ENCODE results near the gene FCGR1A. TPM values are rescaled to one million over a fixed set of nuclear protein-coding genes. Genes with fewer than 3 reads are reported as not detected.
"Not testable (repeated sequence)": the region's sequence is repeated elsewhere in the genome, so short reads cannot be mapped to it uniquely, and the experiment has no call there.

The FCGR1A gene
- total and polyA plus RNA-seq, 2 donors (not counting 3 experiments of a cell fraction or from before 2014, with no cell fraction given): not detected

GRCh38 chr1:149781413-149781984 is 995 bp upstream of the FCGR1A start:
- not testable (repeated sequence) for BruUV-seq (replicated peaks); FAIRE-seq

GRCh38 chr1:149783289-149783688 is 795 bp downstream of the FCGR1A start:
- POLR2A ChIA-PET; CTCF ChIA-PET; H2AFZ ChIP-seq (ENCODE audit: low read depth, low read length); BruUV-seq (replicated peaks); H3K4me2 ChIP-seq (ENCODE audit: insufficient read depth, low read length); H3K79me2 ChIP-seq (ENCODE audit: control insufficient read depth, insufficient read depth, low read length); H3K9me3 ChIP-seq (replicated peaks; ENCODE audit: control insufficient read depth, insufficient read depth, low read length); intact Hi-C loops (cut with micrococcal nuclease); H3K4me1 ChIP-seq (ENCODE audit: control insufficient read depth, extremely low read depth, insufficient read depth, low read length); H3K36me3 ChIP-seq (ENCODE audit: control insufficient read depth in 2 of 2, extremely low read depth in 1 of 2, insufficient read depth in 2 of 2, low read length in 2 of 2); H3K9ac ChIP-seq (replicated peaks; ENCODE audit: extremely low read depth, insufficient read depth, low read length); H3K4me3 ChIP-seq (replicated peaks in 1 of 3; ENCODE audit: insufficient read depth in 1 of 3, low read depth in 1 of 3, low read length in 3 of 3); H3K9me1 ChIP-seq (replicated peaks; ENCODE audit: control insufficient read depth, extremely low read depth, insufficient read depth, low read length); FAIRE-seq; DNase-seq (ENCODE audit: low read depth, low spot score); H3K27ac ChIP-seq (ENCODE audit: insufficient read depth, low read depth, low read length); dilution Hi-C loops (cut with MboI; ENCODE audit: extremely low pct_ligation_motif_present, low sequenced_read_pairs); H4K20me1 ChIP-seq (replicated peaks; ENCODE audit: control insufficient read depth, extremely low read depth, insufficient read depth, low read length); H3K27me3 ChIP-seq (ENCODE audit: control insufficient read depth in 2 of 2, insufficient read depth in 2 of 2, low read length in 2 of 2): not testable (repeated sequence)

More at GRCh38 chr1:149781413-149781984, 995 bp upstream of the FCGR1A start:
- H3K9me1 ChIP-seq (replicated peaks; ENCODE audit: control insufficient read depth, extremely low read depth, insufficient read depth, low read length); H3K4me3 ChIP-seq (replicated peaks in 1 of 3; ENCODE audit: insufficient read depth in 1 of 3, low read depth in 1 of 3, low read length in 3 of 3); H3K27me3 ChIP-seq (ENCODE audit: control insufficient read depth in 2 of 2, insufficient read depth in 2 of 2, low read length in 2 of 2); H3K4me2 ChIP-seq (ENCODE audit: insufficient read depth, low read length); POLR2A ChIA-PET; H2AFZ ChIP-seq (ENCODE audit: low read depth, low read length); H4K20me1 ChIP-seq (replicated peaks; ENCODE audit: control insufficient read depth, extremely low read depth, insufficient read depth, low read length); intact Hi-C loops (cut with micrococcal nuclease); CTCF ChIA-PET; H3K4me1 ChIP-seq (ENCODE audit: control insufficient read depth, extremely low read depth, insufficient read depth, low read length); H3K27ac ChIP-seq (ENCODE audit: insufficient read depth, low read depth, low read length); H3K9ac ChIP-seq (replicated peaks; ENCODE audit: extremely low read depth, insufficient read depth, low read length); H3K9me3 ChIP-seq (replicated peaks; ENCODE audit: control insufficient read depth, insufficient read depth, low read length); dilution Hi-C loops (cut with MboI; ENCODE audit: extremely low pct_ligation_motif_present, low sequenced_read_pairs); H3K36me3 ChIP-seq (ENCODE audit: control insufficient read depth in 2 of 2, extremely low read depth in 1 of 2, insufficient read depth in 2 of 2, low read length in 2 of 2); H3K79me2 ChIP-seq (ENCODE audit: control insufficient read depth, insufficient read depth, low read length); DNase-seq (ENCODE audit: low read depth, low spot score): not testable (repeated sequence)

GRCh38 chr1:149783868-149784267 is 1.4 kb downstream of the FCGR1A start:
- DNase-seq (ENCODE audit: low read depth, low spot score); H3K4me1 ChIP-seq (ENCODE audit: control insufficient read depth, extremely low read depth, insufficient read depth, low read length); BruUV-seq (replicated peaks); intact Hi-C loops (cut with micrococcal nuclease); dilution Hi-C loops (cut with MboI; ENCODE audit: extremely low pct_ligation_motif_present, low sequenced_read_pairs); H3K27me3 ChIP-seq (ENCODE audit: control insufficient read depth in 2 of 2, insufficient read depth in 2 of 2, low read length in 2 of 2); H3K4me2 ChIP-seq (ENCODE audit: insufficient read depth, low read length); H3K9me3 ChIP-seq (replicated peaks; ENCODE audit: control insufficient read depth, insufficient read depth, low read length); H4K20me1 ChIP-seq (replicated peaks; ENCODE audit: control insufficient read depth, extremely low read depth, insufficient read depth, low read length); H3K9me1 ChIP-seq (replicated peaks; ENCODE audit: control insufficient read depth, extremely low read depth, insufficient read depth, low read length); FAIRE-seq; H3K9ac ChIP-seq (replicated peaks; ENCODE audit: extremely low read depth, insufficient read depth, low read length); POLR2A ChIA-PET; H3K4me3 ChIP-seq (replicated peaks in 1 of 3; ENCODE audit: insufficient read depth in 1 of 3, low read depth in 1 of 3, low read length in 3 of 3); H2AFZ ChIP-seq (ENCODE audit: low read depth, low read length); CTCF ChIA-PET; H3K79me2 ChIP-seq (ENCODE audit: control insufficient read depth, insufficient read depth, low read length); H3K36me3 ChIP-seq (ENCODE audit: control insufficient read depth in 2 of 2, extremely low read depth in 1 of 2, insufficient read depth in 2 of 2, low read length in 2 of 2); H3K27ac ChIP-seq (ENCODE audit: insufficient read depth, low read depth, low read length): not testable (repeated sequence)

- POLR2A ChIA-PET; H3K79me2 ChIP-seq (ENCODE audit: control insufficient read depth, insufficient read depth, low read length); H3K9me1 ChIP-seq (replicated peaks; ENCODE audit: control insufficient read depth, extremely low read depth, insufficient read depth, low read length); DNase-seq (ENCODE audit: low read depth, low spot score); H4K20me1 ChIP-seq (replicated peaks; ENCODE audit: control insufficient read depth, extremely low read depth, insufficient read depth, low read length); BruUV-seq (replicated peaks); H2AFZ ChIP-seq (ENCODE audit: low read depth, low read length); FAIRE-seq; H3K9ac ChIP-seq (replicated peaks; ENCODE audit: extremely low read depth, insufficient read depth, low read length); H3K4me2 ChIP-seq (ENCODE audit: insufficient read depth, low read length); H3K27ac ChIP-seq (ENCODE audit: insufficient read depth, low read depth, low read length); dilution Hi-C loops (cut with MboI; ENCODE audit: extremely low pct_ligation_motif_present, low sequenced_read_pairs); H3K4me3 ChIP-seq (replicated peaks in 1 of 3; ENCODE audit: insufficient read depth in 1 of 3, low read depth in 1 of 3, low read length in 3 of 3); H3K4me1 ChIP-seq (ENCODE audit: control insufficient read depth, extremely low read depth, insufficient read depth, low read length); H3K36me3 ChIP-seq (ENCODE audit: control insufficient read depth in 2 of 2, extremely low read depth in 1 of 2, insufficient read depth in 2 of 2, low read length in 2 of 2); H3K27me3 ChIP-seq (ENCODE audit: control insufficient read depth in 2 of 2, insufficient read depth in 2 of 2, low read length in 2 of 2); H3K9me3 ChIP-seq (replicated peaks; ENCODE audit: control insufficient read depth, insufficient read depth, low read length); CTCF ChIA-PET; intact Hi-C loops (cut with micrococcal nuclease): not testable (repeated sequence)
Observed at GRCh38 chr1:149787688-149788451, 5.4 kb downstream of the FCGR1A start.

Measured in endothelial cell of umbilical vein (primary cell).